HG02852 (cell line): Measurements from ENCODE around the gene LRG1.

Source experiments
- ATAC-seq: cut with Tn5 transposase; IDR thresholded peaks from one replicate; pipeline ENCODE4 v1.9.1; 2021; ENCODE audit warnings: mild to moderate bottlenecking, moderate library complexity; ENCODE audit not compliant: unreplicated experiment

The LRG1 gene, protein sequence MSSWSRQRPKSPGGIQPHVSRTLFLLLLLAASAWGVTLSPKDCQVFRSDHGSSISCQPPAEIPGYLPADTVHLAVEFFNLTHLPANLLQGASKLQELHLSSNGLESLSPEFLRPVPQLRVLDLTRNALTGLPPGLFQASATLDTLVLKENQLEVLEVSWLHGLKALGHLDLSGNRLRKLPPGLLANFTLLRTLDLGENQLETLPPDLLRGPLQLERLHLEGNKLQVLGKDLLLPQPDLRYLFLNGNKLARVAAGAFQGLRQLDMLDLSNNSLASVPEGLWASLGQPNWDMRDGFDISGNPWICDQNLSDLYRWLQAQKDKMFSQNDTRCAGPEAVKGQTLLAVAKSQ

DNA sequence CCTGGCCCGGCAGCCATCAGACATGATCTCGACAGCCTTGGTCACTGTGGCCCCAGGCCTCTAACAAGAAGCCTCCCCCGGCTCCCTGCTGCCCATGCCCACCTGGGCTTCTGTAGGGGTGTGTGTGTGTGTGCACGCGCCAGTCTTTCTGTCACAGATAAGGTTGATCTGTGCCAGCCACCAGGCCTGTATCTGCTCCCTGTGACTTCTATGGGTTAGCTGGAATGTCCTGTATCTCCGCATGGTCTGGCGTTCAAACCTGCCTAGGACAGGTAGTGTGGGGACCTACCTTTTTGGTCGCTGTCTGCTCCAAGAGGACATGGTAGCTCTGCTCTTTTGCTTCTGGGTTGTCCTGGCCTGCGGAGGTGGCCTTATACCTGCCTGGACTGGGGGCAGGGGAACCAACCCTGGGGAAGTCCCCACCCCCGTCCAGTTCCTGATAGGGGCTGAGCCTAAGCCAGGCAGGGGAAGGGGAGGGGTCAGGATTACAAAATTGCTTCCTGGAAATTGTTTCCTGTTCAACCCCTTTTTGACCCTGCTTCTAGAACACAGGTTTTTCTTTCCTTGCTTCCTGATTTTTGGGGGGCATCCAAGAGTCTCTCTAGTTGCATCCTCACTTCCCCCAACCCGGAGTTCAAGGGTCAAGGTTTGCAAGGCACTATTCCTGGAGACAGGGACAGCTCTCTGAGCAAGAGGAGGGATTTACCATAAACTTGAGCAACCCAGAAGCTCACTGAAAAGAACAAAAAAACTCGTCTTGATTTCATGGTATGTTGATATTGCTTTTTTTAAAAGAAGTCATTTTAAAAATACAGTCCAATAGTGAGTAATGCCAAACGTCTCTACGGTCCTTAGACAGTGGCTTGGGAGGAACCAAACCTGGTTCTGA, at the start of gene LRG1:
Gene LRG1 (minus strand): TSS at position 344 of the 889 bp plus-strand sequence. CDS start 23 bp downstream, at position 321.
- no peak for ATAC-seq

- no peak for ATAC-seq
These were observed 48.5 kb upstream of the LRG1 start for GRCh38 chr19:4588291-4588761.

DNA sequence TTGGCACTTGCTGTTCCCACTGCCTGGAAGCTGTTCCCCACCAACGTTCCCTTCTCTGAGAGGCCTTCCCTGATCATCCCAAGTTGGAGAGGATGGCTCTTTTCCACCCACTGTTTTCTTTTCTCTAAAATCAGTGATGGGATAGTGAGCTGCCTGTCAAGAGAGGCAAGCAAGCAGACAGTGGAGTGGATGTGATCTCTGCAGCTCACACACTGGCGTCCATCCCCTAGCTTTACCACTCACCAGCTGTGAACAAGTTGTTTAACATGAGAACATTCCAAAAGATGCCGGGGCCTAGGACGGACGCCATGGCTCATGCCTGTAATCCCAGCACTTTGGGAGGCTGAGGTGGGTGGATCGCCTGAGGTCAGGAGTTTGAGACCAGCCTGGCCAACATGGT, 47.7 kb upstream of the LRG1 start:
- ATAC-seq: no peak

GRCh38 chr19:4586691-4587090, 46.9 kb upstream of the LRG1 start:
- ATAC-seq: no peak

DNA sequence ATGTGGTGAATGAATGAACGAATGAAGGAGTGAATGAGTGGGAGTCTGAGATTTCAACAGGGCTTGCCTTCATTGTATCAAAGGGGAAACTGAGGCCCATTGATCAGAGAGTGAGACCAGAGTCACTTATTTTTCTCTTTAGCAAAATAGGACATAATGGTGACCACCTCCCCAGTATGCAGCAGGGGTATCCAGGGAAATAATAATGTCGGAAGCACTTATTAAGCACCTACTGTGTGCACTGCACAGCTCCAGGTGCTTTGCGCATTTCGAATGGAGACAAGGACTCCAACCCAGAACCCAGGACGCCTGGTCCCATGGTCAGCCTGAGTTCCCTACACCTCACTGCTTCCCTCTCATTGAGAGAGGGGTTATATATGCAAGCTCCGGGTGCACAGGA, 46.4 kb upstream of the LRG1 start:
- ATAC-seq: no peak

DNA sequence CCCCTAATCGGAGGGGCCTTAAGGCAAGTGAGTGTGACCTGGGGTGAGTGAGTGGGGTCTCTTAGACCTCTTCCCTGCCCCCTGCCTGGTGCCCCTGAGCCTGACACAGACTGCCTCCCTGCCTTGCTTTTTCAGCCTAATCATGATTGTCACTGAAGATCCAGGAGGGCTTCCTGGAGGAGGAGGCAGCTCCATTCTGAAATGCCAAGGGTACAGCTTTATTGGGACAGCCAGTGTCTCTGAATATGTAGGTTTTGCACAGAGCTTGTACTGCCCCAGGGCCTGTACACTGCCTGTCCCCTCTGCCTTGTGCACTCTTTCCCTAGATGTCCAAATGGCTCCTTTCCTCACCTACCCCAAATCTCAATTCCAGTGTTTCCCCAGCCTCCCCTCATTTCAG, 45.7 kb upstream of the LRG1 start:
- no peak for ATAC-seq

GRCh38 chr19:4584670-4585460, 45.0 kb upstream of the LRG1 start:
- ATAC-seq: no peak

GRCh38 chr19:4583961-4584669, 44.3 kb upstream of the LRG1 start:
- no peak for ATAC-seq

DNA sequence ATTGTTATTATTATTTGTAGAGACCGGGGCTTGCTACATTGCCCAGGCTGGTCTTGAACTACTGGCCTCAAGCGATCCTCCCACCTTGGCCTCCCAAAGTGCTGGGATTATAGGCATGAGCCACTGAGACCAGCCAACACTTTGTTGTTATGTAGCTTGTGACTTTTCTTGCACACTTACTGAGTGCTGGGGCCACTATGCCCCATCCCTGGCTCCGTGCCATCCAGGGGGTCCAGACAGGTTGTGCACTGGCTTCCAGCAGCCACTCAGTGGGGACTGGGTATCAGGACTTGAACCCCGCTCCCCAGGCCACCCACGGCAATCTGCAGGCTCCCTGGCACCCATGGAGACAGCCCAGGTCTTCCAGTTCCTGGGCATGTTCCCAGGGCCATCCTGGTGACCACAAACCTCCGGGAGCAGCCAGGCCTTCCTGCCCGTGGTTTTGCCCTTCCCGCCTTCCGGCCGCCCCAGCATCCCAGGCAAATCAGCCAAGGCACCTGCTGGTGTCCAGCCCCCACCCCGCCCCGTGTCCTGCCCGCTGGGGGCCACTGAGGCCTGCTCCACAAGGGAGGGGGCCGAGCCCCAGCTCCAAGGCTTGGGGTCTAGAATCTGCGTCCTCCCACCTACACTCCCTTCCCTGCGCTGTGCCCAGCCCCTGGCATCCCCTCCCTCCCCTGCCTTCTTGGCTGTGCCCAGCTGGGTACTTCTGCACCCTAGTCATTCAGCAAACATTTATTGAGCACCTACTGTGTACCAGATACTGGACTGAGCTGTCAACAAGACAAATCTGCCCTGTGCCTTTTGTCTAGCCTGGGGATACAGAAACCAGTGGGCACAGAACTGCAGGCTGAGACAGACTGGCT, 43.4 kb upstream of the LRG1 start:
- ATAC-seq: no peak

DNA sequence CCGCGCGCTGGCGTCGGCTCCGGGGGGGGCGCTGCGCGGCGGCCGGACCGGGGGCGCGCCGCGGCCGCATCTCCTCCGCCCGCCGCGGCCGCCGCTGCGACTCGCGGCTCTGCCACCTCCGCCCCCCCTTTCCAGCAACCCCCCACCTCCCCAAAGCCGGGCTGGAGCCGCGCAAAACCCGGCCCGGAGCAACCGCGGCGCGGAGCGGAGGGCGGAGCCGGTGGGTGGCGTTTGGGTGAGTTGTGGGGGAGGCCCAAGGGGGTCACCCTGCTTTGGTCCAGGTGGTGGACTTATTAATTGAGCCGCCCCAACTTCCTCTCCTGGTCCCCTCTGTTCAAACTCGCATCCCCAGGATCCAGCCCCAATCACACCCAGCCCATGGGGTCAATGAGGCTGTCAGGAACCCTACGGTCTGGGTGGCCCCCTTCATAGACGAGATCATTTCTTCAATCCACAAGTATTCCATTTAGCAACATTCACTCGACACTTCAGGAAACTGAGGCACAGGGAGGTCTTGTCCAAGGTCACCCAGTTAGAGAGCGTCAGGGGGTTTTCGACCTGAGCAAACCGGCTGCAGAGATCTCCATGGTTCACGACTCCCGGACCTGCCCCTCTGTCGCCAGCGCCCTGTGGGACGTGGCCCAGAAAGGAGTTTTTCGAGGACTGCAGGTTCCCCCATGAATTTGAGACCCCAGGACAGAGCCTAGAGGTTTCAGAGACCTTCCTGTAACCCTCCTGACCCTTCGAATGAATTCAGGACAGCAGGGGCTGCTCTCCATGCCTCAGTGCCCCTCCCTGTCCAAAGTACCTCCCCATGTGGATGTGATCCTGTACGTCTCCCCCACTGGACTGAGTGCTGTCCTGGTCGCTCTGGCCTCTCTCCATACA, 42.1 kb upstream of the LRG1 start:
- ATAC-seq: no peak

GRCh38 chr19:4580961-4581665, 41.3 kb upstream of the LRG1 start:
- no peak for ATAC-seq

GRCh38 chr19:4580021-4580901, 40.4 kb upstream of the LRG1 start:
- ATAC-seq: no peak

- ATAC-seq: no peak
These were observed 39.6 kb upstream of the LRG1 start for GRCh38 chr19:4579389-4579788.

DNA sequence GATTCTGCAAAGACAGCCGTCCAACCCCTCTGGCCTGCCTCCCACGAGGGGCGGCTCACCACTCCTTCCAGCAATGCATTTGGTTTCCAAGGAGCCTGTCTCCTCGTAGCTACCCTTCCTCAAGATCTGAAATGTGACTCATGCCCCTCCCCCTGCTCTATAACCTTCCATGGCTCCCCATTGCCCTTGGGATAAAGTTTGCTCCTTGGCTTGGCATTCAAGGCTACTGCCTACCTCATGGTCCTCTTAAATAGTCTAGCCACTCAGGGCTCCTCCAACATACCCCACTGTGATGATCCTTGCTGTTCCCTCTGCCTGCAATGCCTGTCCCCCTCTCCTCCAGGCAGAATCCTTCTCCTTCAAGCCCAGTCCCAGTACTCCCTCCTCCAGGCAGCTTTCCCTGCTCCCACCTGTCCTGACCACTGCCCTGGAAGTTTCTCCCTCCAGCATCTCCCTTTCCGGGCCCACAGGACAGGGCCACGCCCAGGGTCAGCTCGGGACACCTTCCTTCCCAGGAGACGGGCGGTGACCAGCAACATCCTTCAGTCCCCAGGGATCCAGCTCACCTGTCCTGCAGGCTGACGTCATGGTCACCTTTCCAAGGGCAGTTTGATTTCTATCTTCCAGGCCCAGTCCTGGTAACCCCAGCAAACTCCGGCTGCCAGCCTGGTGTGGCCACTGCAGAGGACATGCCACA, 38.9 kb upstream of the LRG1 start:
- no peak for ATAC-seq

- no peak for ATAC-seq
These were observed 37.4 kb upstream of the LRG1 start for GRCh38 chr19:4577020-4577782.
